Smooth muscle cell of the brain vasculature (primary cell): ENCODE results near the gene MVP.
A peak's percentile ranks its signal among the peaks of the same experiment; 100 is the strongest.

ENCODE experiments used
- DNase-seq: peaks from one replicate; pipeline ENCODE4 v3.0.0-alpha.2; 2012; ENCODE audit warnings: low read depth, low spot score

MVP gene

GRCh38 chr16:29804455-29805231, 15.6 kb upstream of the MVP start:
- DNase-seq, result no peak

GRCh38 chr16:29805232-29806098, 14.8 kb upstream of the MVP start:
- DNase-seq, result peak; percentile 91

- DNase-seq, result no peak
These were observed 14.1 kb upstream of the MVP start, which contains the start of gene MAZ for GRCh38 chr16:29806099-29806579. MAZ (plus strand) TSS chr16:29806529; CDS start chr16:29806702, 173 bp downstream.

GRCh38 chr16:29806641-29807425, 13.4 kb upstream of the MVP start:
- no peak for DNase-seq

- DNase-seq, result no peak
These were observed 12.6 kb upstream of the MVP start for GRCh38 chr16:29807426-29808218.

- DNase-seq, result no peak
These were observed 11.9 kb upstream of the MVP start for GRCh38 chr16:29808219-29808900.

GRCh38 chr16:29809031-29809747, 11.1 kb upstream of the MVP start:
- DNase-seq, result no peak

- no peak for DNase-seq
These were observed 10.2 kb upstream of the MVP start for GRCh38 chr16:29809850-29810698.

DNA sequence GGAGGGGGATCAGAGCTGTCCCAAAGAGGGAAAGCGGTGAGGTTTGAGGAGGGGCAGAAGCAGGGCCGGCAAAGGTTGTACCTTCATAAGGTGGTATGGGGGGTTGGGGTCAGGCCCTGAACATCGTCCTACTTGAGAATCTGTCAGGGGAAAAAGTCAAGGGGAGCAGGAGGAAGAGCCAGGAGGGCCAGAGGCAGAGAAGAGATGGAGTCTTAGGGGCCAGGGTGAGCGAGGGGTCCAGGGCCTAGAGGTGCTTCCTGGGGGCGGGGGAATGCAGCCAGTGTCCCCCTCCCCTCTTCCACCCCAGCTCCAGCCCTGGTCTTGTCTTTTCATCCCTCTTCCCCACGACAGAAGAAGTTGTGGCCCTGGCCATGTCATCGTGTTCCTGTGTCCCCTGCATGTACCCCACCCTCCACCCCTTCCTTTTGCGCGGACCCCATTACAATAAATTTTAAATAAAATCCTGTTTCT, 9.5 kb upstream of the MVP start:
- DNase-seq, result no peak

DNA sequence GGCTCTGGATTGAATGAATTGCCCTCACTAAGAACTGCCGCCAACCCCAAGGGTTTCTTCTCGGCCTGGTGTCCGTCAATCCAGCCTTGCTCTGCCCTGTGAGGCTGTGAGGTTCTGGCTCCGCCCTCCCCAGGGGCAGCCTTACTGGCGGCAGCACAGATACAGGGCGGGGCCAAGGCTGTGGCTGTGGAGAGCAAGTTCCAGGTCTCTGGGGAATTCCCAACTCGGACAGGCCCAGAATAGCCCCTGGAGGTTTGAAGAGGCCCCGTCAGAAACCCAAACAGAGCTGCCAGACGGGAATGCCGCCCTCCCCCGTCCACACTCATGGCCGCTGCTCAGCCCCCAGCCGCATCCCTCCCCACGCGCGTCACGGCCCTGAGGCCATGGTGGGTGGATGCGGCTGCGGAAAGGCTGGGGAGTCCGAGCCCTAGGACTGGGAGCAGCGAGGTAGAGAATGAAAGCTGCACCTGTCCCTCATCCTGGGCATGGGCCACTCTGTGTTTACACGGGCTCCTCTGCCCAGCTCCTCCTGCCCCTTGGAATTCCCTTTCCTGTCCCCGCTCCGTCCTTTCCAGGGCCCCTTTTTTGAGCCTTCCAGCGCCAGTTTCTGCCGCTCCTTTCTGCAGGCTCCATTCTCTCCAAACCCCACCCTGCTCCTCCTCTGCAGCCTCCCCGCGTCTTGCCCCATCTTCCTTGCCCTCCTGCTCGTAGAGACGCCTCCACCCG, 8.9 kb upstream of the MVP start:
- DNase-seq, result peak; percentile 93

DNA sequence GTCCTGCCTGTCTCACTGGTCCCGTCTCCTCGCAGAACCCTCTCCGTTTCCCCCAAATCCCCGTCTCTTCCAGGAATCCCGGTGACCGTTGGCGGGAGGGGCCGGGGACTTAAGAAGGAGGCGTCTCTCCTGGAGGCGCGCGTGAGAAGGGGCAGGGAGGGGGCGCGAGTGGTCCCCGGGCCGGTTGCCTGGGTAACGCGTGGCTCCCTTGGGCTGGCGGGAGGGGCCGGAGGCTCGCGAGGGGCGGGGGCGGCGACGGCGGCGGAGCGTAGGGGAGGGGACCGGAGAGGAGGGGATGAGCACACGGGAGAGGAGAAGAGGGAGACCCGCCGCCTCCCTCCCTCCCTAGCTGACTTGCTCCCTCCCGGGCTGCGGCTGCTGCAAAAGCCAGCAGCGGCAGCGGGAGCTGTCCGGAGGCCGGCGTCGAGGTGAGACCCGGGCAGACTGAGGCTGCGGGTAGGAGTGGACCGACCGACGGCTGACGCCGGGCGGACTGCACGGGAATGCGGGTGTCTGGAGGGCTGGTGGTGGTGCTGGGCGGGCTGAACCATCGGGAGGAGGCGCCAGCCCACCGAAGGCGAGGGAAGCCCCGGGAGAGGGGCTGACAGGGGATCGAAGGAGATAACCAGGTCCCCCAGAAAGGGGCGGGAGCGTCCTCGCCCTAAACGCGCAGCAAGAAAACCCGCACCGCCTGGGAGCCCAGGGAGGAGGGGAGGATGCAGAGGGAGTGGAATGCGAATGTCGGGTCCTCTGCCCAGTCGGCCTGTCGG, 8.2 kb upstream of the MVP start, which contains the start of gene PRRT2:
Gene PRRT2 (plus strand): TSS at position 298 of the 770 bp plus-strand sequence. CDS start 862 bp downstream, outside the sequence.
- DNase-seq, result no peak

GRCh38 chr16:29812754-29813643, 7.3 kb upstream of the MVP start:
- DNase-seq, result no peak

DNA sequence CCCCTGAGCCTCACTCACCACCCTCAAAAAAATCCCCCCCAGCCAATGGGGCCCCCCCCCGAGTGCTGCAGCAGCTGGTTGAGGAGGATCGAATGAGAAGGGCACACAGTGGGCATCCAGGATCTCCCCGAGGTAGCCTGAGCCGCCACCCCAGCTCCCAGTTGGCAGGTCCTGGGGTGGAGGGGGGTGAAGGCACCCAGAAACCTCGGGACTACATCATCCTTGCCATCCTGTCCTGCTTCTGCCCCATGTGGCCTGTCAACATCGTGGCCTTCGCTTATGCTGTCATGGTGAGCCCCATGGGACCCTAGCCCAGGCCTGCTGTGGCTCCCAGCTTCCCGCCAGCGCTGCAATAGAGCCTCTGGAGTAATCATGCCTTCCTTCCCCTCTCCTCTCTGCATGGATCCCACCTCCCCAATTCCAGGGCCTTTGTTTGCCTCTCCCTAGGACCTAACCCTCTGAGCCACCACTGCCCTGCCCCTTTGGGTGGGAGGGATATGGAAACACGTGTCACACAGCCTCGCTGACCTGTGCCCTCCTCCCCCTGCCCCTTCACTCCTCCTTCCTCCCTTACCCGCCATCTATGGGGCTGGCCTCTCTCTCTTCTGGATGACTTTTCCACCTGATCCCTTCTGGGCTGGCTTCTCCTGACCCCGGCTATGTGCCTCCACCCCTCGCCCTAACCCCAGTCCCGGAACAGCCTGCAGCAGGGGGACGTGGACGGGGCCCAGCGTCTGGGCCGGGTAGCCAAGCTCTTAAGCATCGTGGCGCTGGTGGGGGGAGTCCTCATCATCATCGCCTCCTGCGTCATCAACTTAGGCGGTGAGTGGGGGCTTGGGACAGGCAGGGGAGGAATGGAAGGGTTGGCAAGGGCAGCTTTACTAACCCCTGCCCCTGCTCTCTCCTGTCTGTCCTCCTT, 6.4 kb upstream of the MVP start:
- no peak for DNase-seq

DNA sequence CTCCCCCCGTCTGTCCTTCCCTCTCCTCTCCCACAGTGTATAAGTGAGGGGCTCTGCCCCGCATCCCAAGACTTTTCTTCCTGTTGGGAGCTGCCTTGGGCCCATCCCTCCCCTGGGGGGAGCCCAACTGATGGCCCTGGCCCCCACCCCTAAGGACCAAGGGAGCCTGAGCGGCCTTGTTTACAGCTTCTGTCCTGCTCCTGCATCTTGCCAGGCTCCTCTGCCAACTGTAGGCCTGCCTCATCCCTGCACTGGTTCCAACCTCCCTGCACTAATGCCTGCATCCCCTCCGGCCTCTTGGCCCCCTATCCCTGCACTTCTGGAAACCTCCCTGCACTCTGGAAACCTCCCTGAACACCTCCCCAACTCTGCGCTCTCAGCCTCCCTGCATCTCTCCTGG, 5.7 kb upstream of the MVP start:
- DNase-seq, result no peak
